Astrocyte (in vitro differentiated cells and primary cell): ENCODE results near the gene LRP1B.

Experiments
- CTCF ChIP-seq: IDR thresholded peaks from 2 replicates; pipeline ENCODE4 v1.5.1; 2011; ENCODE audit warnings: low read depth, mild to moderate bottlenecking, inconsistent platforms, low read length, moderate library complexity; ENCODE audit not compliant: insufficient read depth
- EZH2 ChIP-seq: IDR thresholded peaks from 2 replicates; pipeline ENCODE4 v1.6.1; 2012; ENCODE audit warnings: mild to moderate bottlenecking, low read length, inconsistent platforms; ENCODE audit not compliant: insufficient read depth

GRCh38 chr2:141994066-141994465 lies 136.8 kb downstream of the LRP1B start:
- TF ChIP-seq CTCF, result no peak
- no peak for TF ChIP-seq EZH2
